ENCODE measurements around the gene HDAC9.

HDAC9 gene

GRCh38 chr7:18547509-18548187, 52.1 kb downstream of the HDAC9 start:
- no peak overlapping the region for H3K4me3 ChIP-seq (ENCODE audit: low read depth, low read length)
- DNase-seq (ENCODE audit: low read depth, low spot score) = no peak
- TF ChIP-seq CTCF (IDR thresholded peaks at IDR 0.05; ENCODE audit: low read depth, low read length) = no peak
- in situ Hi-C loops (cut with HindIII; ENCODE audit: low sequenced_read_pairs) = no loop called here

GRCh38 chr7:18548534-18548933, 53.0 kb downstream of the HDAC9 start:
- in situ Hi-C loops (cut with HindIII; ENCODE audit: low sequenced_read_pairs) = no loop called here
- H3K4me3 ChIP-seq (ENCODE audit: low read depth, low read length) = no peak overlapping the region
- no peak for TF ChIP-seq CTCF (IDR thresholded peaks at IDR 0.05; ENCODE audit: low read depth, low read length)
- no peak for DNase-seq (ENCODE audit: low read depth, low spot score)

- no peak overlapping the region for H3K4me3 ChIP-seq (ENCODE audit: low read depth, low read length)
- no peak for DNase-seq (ENCODE audit: low read depth, low spot score)
- TF ChIP-seq CTCF (IDR thresholded peaks at IDR 0.05; ENCODE audit: low read depth, low read length) = no peak
- in situ Hi-C loops (cut with HindIII; ENCODE audit: low sequenced_read_pairs) = no loop called here
Measured at GRCh38 chr7:18550574-18550973, 55.0 kb downstream of the HDAC9 start.

GRCh38 chr7:18552316-18552916, 56.9 kb downstream of the HDAC9 start:
- peak; percentile 54 for DNase-seq (ENCODE audit: low read depth, low spot score)
- in situ Hi-C loops (cut with HindIII; ENCODE audit: low sequenced_read_pairs) = no loop called here
- no peak overlapping the region for H3K4me3 ChIP-seq (ENCODE audit: low read depth, low read length)
- no peak for TF ChIP-seq CTCF (IDR thresholded peaks at IDR 0.05; ENCODE audit: low read depth, low read length)

- no peak for TF ChIP-seq CTCF (IDR thresholded peaks at IDR 0.05; ENCODE audit: low read depth, low read length)
- no peak overlapping the region for H3K4me3 ChIP-seq (ENCODE audit: low read depth, low read length)
- in situ Hi-C loops (cut with HindIII; ENCODE audit: low sequenced_read_pairs) = no loop called here
- DNase-seq (ENCODE audit: low read depth, low spot score) = peak; percentile 52
Measured at GRCh38 chr7:18552943-18553604, 57.5 kb downstream of the HDAC9 start.

- H3K4me3 ChIP-seq (ENCODE audit: low read depth, low read length) = no peak overlapping the region
- in situ Hi-C loops (cut with HindIII; ENCODE audit: low sequenced_read_pairs) = no loop called here
- no peak for DNase-seq (ENCODE audit: low read depth, low spot score)
- no peak for TF ChIP-seq CTCF (IDR thresholded peaks at IDR 0.05; ENCODE audit: low read depth, low read length)
Measured at GRCh38 chr7:18553605-18554003, 58.1 kb downstream of the HDAC9 start.

Measured in astrocyte of the spinal cord (primary cell).